Mesodermal cell (in vitro differentiated cells): ENCODE data around the gene PLG.
"Not testable (repeated sequence)": the region's sequence is repeated elsewhere in the genome, so short reads cannot be mapped to it uniquely, and the experiment has no call there.

Source experiments
- H3K27ac ChIP-seq: 2 replicates; pipeline ENCODE4 v1.7.0; 2013; ENCODE audit warnings: mild to moderate bottlenecking, low read depth, low read length, moderate library complexity; ENCODE audit not compliant: severe bottlenecking
- H3K36me3 ChIP-seq: 2 replicates; pipeline ENCODE4 v1.7.1; 2013; ENCODE audit warnings: mild to moderate bottlenecking, low read length, moderate library complexity; ENCODE audit not compliant: control insufficient read depth, insufficient read depth
- H3K4me1 ChIP-seq: one replicate; pipeline ENCODE4 v1.7.1; 2013; ENCODE audit warnings: mild to moderate bottlenecking, low read length; ENCODE audit not compliant: insufficient read depth, control insufficient read depth, poor library complexity, severe bottlenecking
- H3K4me3 ChIP-seq: 2 replicates; pipeline ENCODE4 v1.7.0; 2013; ENCODE audit warnings: low read length, control low read depth, mild to moderate bottlenecking; ENCODE audit not compliant: insufficient read depth, poor library complexity, severe bottlenecking; ENCODE audit errors: extremely low read depth
- H3K9me3 ChIP-seq: 2 replicates; pipeline ENCODE4 v1.7.1; 2013; ENCODE audit warnings: mild to moderate bottlenecking, low read length, moderate library complexity; ENCODE audit not compliant: control insufficient read depth
- WGBS, 2 experiments: methylation state at CpG; one replicate each; pipeline ENCODE4 v1.1.5; 2013; ENCODE audit warnings: missing lambda C conversion rate in 2 of 2; ENCODE audit not compliant: insufficient coverage in 2 of 2; 5-methylcytosine and 5-hydroxymethylcytosine counted together

Gene PLG

DNA sequence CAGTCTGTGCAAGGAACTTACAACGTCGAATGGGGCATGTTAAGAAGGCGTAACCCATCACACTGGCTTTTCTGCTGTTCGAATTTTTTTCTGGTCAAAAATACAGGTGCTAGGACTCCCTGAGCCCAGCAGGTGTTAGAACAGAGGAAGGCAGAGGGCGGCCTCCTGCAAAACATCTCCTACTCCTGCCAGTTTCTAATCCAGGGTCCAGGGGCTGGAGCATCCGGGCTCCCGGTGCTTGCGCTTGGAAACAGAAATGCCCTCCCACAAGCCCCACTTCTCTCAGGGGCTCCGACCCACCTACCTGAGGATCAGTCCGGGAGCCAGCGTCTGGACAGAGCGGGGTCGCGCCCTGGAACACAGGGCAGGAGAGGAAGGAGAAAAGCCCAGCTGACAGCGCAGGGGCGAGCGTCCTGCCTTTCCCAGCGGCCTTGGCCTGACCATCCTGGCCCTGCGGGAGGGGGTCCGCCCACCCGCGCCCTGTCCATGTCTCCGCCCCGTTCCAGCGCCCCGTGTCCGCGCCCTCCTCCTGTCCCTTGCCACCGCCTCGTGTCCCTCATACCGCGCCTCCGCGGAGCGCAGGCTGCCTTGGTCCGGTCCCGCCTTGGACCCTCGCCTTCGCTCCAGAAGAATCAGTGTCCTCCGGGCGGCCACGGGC lies 23.2 kb upstream of the PLG start:
- no peaks in the 10 kb centered on the region for H3K9me3 ChIP-seq
- H3K4me1 ChIP-seq = no peaks in the 10 kb centered on the region
- 53 to 66% methylated on average over 34 to 38 of the region's 42 CpGs for WGBS, 2 experiments
- no peaks in the 10 kb centered on the region for H3K36me3 ChIP-seq
- H3K4me3 ChIP-seq = peak overlapping the region; percentile 25
- H3K27ac ChIP-seq = no peak overlapping the region

DNA sequence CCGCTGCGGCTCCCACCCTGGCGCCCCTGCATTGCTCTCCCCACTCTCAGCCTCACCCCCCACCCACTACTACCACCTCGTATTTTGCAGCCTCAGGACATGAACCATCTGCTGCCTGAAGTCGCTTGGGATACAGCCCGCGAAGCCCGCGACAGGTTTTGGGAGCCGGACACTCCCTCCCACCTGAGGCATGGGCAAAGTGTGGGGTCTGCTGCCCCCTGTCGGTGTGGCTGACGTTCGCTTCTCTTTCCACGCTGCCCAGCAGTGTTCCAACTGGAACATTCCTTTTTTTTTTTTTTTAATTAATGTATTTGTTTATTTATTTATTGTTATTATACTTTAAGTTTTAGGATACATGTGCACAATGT lies 22.7 kb upstream of the PLG start:
- Histone ChIP-seq H3K9me3 (no peaks in the 10 kb centered on the region), H3K4me3 (peak overlapping the region; percentile 25), H3K4me1 (no peaks in the 10 kb centered on the region), H3K27ac (no peak overlapping the region), H3K36me3 (no peaks in the 10 kb centered on the region)
- WGBS, 2 experiments = 69% methylated on average over 8 to 10 of the region's 14 CpGs

DNA sequence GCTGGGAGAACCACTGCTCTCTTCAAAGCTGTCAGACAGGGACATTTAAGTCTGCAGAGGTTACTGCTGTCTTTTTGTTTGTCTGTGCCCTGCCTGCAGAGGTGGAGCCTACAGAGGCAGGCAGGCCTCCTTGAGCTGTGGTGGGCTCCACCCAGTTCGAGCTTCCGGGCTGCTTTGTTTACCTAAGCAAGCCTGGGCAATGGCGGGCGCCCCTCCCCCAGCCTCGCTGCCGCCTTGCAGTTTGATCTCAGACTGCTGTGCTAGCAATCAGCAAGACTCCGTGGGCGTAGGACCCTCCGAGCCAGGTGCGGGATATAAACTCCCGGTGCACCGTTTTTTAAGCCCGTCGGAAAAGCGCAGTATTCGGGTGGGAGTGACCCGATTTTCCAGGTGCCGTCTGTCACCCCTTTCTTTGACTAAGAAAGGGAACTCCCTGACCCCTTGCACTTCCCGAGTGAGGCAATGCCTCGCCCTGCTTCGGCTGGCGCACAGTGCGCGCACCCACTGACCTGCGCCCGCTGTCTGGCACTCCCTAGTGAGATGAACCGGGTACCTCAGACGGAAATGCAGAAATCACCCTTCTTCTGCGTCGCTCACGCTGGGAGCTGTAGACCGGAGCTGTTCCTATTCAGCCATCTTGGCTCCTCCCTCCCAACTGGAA lies 16.8 kb upstream of the PLG start:
- not testable (repeated sequence) for H3K27ac ChIP-seq, H3K4me1 ChIP-seq
- WGBS, 2 experiments = 92 to 100% methylated on average over 6 to 25 of the region's 32 CpGs

DNA sequence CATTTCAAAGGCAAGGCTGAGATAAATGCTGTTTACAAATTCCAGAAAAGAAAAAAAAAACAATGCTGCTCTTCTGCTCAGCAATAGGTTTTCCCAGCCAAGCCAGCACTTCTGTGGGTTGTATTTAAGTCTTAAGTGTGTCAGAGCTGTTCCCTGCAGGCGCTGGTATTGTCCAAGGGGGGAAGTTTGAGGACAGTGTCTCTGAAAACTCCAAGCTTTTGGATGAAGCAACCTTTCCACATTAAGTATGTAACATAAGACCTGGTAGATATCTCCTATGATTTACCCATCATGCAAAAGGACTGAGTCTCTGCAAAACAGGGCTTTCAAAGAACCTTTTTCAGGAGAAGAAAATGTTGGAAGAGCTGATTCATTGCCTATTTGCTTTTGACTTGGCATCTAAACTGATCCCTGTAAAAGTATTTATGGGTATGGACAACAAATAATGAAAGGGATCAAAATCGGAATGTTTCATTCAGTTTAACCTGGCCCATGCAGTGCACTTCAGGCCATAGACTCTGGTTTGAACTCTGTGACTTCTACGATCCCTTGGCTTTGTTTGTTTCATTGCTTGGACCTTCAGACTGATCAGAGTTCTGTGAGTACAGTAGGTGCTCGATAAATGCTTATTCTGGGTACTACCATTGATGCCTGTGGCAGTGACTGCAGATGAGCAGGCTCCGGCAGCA lies 16.1 kb upstream of the PLG start:
- no peak overlapping the region for H3K4me3 ChIP-seq
- H3K4me1 ChIP-seq = no peaks in the 10 kb centered on the region
- 90 to 96% methylated on average over 3 of the region's 5 CpGs for WGBS, 2 experiments
- no peaks in the 10 kb centered on the region for H3K36me3 ChIP-seq
- no peak overlapping the region for H3K27ac ChIP-seq
- H3K9me3 ChIP-seq = no peaks in the 10 kb centered on the region

More for the DNA sequence above, 16.8 kb upstream of the PLG start:
- not testable (repeated sequence) for H3K36me3 ChIP-seq, H3K9me3 ChIP-seq, H3K4me3 ChIP-seq

DNA sequence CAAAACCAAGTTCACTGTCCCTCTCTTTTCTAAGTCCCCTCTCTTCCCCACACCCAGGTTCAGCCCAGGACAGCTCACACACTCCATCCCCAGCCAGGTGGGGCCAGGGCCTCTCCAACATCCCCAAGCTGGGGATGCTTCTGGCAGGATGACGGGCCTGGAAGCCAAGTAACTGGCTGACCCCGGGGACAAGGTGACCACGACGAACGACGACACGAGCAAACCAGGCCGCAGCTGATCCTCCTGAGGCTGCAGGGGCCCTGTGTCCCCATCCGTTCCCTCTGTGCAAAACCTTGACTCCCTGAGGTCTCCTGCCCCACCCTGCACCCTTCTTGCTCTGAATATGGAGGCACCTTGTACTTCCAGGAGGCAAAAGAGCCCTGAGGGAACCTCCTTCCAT lies 11.6 kb upstream of the PLG start:
- H3K27ac ChIP-seq = no peak overlapping the region
- WGBS, 2 experiments = 86 to 95% methylated on average over 8 to 9 of the region's 9 CpGs
- no peaks in the 10 kb centered on the region for H3K4me1 ChIP-seq
- no peaks in the 10 kb centered on the region for H3K36me3 ChIP-seq
- H3K9me3 ChIP-seq = no peaks in the 10 kb centered on the region
- H3K4me3 ChIP-seq = no peak overlapping the region

DNA sequence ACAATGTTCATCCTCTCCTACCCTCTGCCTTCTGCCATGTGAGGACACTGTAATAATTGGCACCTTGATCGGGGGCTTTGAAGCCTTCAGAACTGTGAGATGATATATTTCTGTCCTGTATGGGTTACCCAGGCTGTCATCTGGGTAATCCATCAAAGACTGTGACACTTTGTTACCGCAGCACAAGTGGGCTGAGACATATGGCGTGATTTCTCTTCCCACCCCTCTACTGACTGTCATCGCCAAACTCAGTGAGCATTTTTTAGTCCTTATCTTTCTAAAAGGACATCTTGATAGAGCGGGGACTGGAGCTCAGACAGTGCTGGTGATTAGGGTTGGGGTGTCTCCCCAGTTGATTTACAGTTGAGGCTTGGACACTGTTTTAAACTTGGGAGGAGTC lies 10.4 kb upstream of the PLG start:
- Histone ChIP-seq H3K4me3 (no peak overlapping the region), H3K4me1 (no peaks in the 10 kb centered on the region), H3K9me3 (no peaks in the 10 kb centered on the region), H3K27ac (no peak overlapping the region), H3K36me3 (no peaks in the 10 kb centered on the region)
- WGBS, 2 experiments = 100% methylated on average over 1 to 2 of the region's 5 CpGs

DNA sequence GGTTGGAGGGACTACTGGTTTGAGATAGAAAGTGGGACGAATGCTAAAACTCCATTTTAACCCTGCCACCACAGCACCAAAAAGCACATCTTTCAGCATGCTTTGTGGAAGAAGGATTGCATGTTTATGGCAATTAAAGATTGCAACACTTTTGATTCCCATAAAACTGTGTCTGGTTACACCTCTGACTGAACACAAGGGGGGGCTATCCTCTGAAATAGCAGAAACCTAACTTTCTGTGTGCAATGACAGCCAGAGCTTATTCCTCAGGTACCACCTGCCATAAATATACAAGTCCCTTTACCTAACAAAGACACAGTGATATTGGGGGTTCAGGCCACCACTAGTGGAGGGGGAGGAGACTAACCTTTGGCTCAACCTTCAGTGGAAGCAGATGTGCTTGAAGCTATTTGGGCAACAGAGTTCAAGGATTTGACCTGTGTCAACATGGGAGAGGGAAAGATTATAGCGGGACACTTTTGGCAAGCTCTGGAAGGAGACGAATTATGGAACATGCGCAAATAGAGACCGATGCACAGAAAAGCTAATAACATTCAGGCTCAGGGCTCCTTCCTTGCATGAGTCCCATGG lies 9.6 kb upstream of the PLG start:
- H3K27ac ChIP-seq = no peak overlapping the region
- no peak overlapping the region for H3K4me3 ChIP-seq
- 93 to 94% methylated on average over 4 of the region's 5 CpGs for WGBS, 2 experiments
- H3K4me1 ChIP-seq = no peaks in the 10 kb centered on the region
- no peaks in the 10 kb centered on the region for H3K9me3 ChIP-seq
- no peaks in the 10 kb centered on the region for H3K36me3 ChIP-seq

DNA sequence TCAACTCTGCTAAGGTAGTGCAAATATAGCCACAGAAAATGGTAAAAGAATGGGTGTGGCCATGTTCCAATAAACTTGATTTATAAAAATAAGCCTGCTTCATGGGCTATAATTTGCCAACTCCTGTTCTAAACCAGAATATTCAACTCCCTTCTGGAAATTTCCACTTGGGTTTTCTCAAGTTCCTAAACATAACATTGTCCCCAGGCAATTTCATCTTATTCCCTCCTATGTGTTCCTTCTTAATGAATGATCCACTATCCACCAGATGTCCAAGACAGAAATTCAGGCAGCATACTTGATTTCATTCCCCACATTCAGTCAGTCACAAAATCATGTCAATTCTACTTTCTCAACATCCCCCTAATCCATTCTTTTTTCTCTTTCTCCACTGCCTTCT lies 7.0 kb upstream of the PLG start:
- not testable (repeated sequence) for H3K9me3 ChIP-seq, H3K27ac ChIP-seq, H3K4me1 ChIP-seq, H3K36me3 ChIP-seq, H3K4me3 ChIP-seq

DNA sequence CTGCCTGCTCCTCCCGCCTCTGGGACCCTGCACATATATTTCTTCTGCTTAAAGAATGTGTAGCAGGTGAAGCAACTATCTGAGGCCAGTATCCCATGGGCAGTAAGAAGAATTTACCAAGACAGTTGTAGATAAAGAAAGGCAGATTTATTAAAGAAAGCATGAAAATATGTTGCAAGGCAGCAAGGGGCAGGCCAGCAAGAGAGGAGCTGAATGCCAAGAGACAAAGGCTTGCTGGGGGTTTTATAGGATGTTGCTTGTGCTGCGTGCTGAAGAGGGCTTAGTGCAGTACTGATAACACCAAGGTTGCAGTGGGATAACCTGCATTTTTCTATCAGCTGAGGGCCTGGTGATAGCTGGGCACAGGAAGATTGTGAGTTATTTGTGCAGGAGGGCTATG lies 6.4 kb upstream of the PLG start:
- 82% methylated on average over 1 of the region's 2 CpGs; no CpG with 5 or more reads in 1 of the 2 experiments for WGBS, 2 experiments
- not testable (repeated sequence) for H3K36me3 ChIP-seq, H3K9me3 ChIP-seq, H3K27ac ChIP-seq, H3K4me3 ChIP-seq, H3K4me1 ChIP-seq

DNA sequence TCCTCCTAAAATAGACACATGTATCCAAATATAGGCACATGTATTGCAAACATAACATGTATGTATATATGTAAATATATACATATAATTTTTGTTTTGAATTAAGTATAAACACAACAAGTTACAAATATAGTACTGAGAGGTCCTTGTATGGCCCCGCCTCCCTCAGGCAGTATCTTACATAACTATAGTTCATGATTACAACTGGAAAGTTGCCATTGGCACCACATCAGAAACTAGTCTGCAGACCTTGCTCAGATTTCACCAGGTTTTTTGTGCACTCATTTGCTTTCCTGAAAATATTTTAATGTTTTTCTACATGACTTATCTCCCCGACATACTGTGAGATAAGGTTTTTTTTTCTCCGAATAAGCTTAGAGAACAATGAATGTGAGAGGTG lies 5.2 kb upstream of the PLG start:
- not testable (repeated sequence) for H3K4me1 ChIP-seq, H3K9me3 ChIP-seq, H3K4me3 ChIP-seq, H3K27ac ChIP-seq, H3K36me3 ChIP-seq
- 100% methylated on average over 1 of the region's 3 CpGs; no CpG with 5 or more reads in 1 of the 2 experiments for WGBS, 2 experiments

DNA sequence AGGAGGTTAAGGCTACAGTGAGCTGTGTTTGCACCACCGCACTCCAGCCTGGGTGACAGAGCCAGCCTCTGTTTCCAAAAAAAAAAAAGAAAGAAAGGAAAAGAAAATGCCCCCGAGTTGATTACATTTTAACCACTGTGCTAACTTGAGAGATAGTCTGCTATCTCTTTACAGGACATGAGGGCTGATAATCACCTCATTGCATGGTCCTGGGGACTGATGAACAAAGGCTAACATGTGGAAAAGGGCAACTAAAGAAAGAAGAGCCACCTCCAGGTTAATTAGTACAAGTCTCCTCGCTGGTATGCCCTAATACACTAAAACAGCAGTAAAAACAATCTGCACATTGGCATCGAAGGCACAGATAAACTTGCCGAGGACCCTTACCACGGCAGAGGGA lies 4.2 kb upstream of the PLG start:
- Histone ChIP-seq H3K4me1 (no peaks in the 10 kb centered on the region), H3K4me3 (no peak overlapping the region), H3K36me3 (no peaks in the 10 kb centered on the region), H3K9me3 (no peaks in the 10 kb centered on the region), H3K27ac (no peak overlapping the region)
- 86 to 96% methylated on average over 4 of the region's 6 CpGs for WGBS, 2 experiments
